ENCODE data around the gene CCDC192.

Gene CCDC192

GRCh38 chr5:127912411-127912810 lies 209.2 kb downstream of the CCDC192 start:
- in situ Hi-C loops (cut with HindIII; ENCODE audit: low sequenced_read_pairs), result no loop called here

- in situ Hi-C loops (cut with HindIII; ENCODE audit: low sequenced_read_pairs), result no loop called here
Observed at GRCh38 chr5:127916885-127917573, 213.8 kb downstream of the CCDC192 start.

DNA sequence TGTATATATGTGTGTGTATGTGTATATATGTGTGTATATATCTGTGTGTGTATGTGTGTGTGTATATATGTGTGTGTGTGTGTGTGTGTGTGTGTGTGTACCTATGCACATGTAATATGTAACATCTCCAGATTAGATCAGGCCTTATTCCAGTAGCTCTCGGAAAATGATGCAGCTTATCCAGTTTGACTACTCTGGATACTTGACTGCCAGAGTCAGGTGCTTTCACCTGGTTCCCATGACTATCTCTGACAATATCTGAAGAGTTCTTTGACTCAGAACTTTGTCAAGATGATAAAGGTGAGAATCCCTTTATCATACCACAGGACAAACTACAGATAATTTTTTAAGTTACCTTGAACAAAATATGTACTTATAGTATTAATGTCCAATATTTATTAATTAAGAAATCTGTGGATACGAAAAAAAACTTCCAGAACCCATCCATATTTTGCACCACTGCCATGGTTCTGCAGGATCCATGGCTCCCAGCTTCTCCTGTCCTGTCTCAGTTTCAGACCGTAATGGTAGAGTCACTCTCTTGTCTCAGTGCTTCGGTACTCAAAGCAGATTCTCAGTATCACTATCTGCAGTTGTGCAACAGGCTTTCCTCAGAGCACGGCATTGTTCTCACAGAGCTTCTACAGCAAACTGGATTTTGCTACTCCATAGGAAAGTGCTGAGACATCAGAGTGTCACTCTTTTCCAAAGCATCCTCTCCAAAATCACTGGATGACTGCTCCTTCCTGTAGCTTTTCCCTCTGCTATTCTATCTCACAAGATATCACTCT lies 216.0 kb downstream of the CCDC192 start:
- in situ Hi-C loops (cut with HindIII; ENCODE audit: low sequenced_read_pairs), result no loop called here

- in situ Hi-C loops (cut with HindIII; ENCODE audit: low sequenced_read_pairs), result no loop called here
Observed at GRCh38 chr5:127919818-127920217, 216.6 kb downstream of the CCDC192 start.

DNA sequence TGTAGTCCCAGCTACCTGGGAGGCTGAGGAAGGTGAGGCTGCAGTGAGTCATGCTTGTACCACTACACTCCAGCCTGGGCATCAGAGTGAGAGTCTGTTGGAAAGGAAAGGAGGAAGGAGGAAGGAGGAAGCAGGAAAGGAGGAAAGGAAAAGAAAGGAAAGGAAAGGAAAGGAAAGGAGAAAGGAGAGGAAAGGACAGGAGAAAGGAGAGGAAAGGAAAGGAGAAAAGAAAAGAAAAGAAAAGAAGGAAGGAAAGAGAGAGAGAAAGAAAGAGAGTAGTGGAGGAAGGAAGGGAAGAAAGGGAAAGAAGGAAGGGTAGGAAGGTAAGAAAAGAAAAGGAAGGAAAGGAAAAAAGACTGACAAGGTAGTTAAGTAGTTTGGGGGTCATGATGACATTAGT lies 217.7 kb downstream of the CCDC192 start:
- in situ Hi-C loops (cut with HindIII; ENCODE audit: low sequenced_read_pairs), result no loop called here

DNA sequence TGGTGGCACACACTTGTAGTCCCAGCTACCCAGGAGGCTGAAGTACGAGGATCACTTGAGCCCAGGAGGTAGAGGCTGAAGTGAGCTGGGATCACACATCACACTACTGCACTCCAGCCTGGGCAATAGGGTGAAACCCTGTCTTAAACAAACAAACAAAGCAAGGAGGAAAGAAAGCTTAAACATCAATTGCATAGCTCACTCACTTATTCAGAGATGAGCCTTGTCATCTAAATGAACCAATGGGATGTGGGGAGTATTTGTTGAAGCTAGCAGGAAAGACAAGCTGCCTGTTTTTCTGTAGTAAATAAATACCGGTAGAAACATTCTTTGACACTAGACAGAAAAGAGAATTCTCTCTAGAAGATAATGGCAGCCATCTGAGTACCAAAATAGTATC lies 219.4 kb downstream of the CCDC192 start:
- in situ Hi-C loops (cut with HindIII; ENCODE audit: low sequenced_read_pairs), result no loop called here

DNA sequence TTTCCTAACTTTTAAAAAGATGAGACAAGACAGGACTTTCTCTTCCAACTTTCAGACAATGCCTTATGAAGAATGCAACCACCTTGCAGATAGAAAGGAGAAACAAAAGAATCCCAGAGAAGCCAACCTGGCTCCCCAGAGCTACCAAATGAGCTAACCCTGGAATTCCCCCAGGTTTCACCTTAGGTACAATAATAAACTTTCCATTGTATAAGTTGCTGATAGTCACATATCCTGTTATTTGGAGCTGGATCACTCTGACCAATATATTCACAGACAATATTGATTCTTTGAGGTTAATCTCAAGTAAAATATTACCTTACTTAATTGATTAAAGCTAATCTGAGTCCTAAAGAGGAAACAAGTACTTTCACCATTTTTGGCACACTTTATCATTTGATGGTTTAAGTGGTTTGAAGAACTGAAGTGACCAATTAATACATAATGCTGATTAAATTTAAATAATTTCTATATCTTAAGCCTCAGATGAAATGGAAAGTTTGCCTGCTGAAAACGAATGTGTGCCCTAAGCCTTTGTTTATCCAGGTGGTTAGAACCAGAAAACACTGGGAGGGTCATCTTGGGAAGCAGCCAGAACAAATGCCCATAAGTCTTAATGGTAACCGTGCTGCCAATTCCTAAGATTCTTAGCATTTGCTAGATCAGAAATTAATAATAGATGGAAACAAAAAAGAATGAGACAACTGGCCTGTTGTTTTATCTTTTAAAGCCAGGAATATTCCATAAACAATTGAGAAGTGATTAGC lies 220.8 kb downstream of the CCDC192 start:
- in situ Hi-C loops (cut with HindIII; ENCODE audit: low sequenced_read_pairs), result no loop called here

GRCh38 chr5:127924606-127925005 lies 221.4 kb downstream of the CCDC192 start:
- in situ Hi-C loops (cut with HindIII; ENCODE audit: low sequenced_read_pairs), result no loop called here

GRCh38 chr5:127925916-127926315 lies 222.7 kb downstream of the CCDC192 start:
- in situ Hi-C loops (cut with HindIII; ENCODE audit: low sequenced_read_pairs), result no loop called here

DNA sequence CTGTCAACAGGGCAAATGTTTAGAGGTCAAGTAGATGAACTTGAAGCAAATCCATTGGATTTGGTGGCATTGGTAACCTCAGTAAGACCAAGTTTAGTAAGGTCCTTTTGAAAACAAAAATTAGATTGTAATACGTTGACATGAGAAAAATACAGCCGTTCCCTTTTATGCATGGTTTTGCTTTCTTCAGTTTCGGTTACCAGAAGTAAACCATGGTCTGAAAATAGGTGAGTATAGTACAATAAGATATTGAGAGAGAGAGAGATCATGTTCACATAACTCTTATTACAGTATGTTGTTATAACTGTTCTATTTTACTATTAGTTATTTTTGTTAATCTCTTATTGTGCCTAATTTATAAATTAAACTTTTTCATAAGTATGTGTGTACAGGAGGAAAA lies 223.8 kb downstream of the CCDC192 start:
- in situ Hi-C loops (cut with HindIII; ENCODE audit: low sequenced_read_pairs), result no loop called here

DNA sequence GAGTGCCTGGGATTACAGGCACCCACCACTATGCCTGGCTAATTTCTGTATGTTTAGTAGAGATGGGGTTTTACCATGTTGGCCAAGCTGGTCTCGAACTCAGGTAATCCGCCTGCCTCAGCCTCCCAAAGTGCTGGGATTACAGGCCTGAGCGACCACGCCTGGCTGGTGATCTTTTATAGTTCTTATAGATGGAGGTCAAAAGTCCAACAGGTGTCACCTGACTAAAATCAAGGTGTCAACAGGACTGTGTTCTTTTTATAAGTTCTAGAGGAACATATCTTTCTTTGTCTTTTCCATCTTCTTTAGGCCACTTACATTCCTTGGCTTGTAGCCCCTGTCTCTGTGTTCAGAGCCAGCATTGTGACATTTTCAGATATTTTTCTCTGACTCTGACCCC lies 224.9 kb downstream of the CCDC192 start:
- in situ Hi-C loops (cut with HindIII; ENCODE audit: low sequenced_read_pairs), result no loop called here

GRCh38 chr5:127930311-127930710 lies 227.1 kb downstream of the CCDC192 start:
- in situ Hi-C loops (cut with HindIII; ENCODE audit: low sequenced_read_pairs), result no loop called here

DNA sequence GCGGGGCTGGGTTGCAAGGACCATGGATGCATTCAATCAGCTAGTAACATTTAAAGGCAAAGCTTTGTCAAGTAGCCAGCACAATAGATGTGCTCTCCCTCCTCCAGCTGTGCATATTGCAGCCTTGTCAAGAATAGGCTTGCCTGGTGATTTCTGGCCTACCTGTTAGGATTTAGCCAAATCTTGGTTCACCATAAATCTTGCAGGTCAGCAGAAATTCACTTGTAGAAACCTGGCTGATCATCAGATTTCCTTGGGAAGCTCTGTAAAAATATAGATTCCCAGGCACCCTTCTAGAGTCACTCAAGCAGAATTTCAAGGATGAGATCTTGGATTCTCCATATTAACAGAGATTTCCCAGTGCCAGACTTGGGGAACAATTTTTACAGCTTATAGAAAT lies 228.2 kb downstream of the CCDC192 start:
- in situ Hi-C loops (cut with HindIII; ENCODE audit: low sequenced_read_pairs), result no loop called here

DNA sequence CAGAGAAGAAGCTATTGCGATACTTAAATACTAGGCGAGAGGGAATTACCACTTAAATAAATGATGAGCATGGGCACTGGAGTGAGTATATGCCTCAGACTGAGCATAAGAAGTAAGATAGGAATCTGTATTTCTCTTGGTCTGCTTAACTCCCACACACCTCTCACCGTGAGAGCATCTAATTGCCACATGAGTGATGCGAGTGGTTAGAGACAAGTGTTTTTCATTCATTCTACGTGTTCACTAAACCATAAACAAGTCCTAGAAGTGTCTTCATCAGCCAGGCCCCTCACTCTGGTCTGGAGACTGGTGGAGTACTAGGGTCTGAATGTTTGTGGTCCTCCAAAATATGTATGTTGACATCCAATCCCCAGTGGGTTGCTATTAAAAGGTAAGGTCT lies 230.2 kb downstream of the CCDC192 start:
- in situ Hi-C loops (cut with HindIII; ENCODE audit: low sequenced_read_pairs), result no loop called here

- in situ Hi-C loops (cut with HindIII; ENCODE audit: low sequenced_read_pairs), result no loop called here
Observed at GRCh38 chr5:127934791-127935256, 231.6 kb downstream of the CCDC192 start.

DNA sequence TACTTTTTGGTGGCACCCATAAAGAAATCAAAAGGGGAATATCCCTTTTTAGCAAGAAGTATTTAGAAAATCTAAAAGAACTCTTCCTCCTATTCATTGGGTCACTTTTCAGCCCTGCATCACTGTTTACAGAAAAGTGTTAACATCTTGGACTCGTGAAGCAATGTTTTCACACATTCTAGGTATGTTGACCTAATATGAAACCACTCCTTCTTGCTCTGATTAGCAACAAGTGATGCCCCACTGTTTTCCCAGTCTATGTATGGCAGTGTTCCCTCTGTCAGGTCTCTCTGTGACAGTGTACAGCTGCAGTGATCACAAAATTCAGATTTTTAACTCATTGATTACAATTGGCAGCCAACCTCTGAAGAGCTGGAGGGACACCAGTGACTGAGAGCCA lies 232.2 kb downstream of the CCDC192 start:
- in situ Hi-C loops (cut with HindIII; ENCODE audit: low sequenced_read_pairs), result no loop called here

GRCh38 chr5:127936439-127936972 lies 233.3 kb downstream of the CCDC192 start:
- in situ Hi-C loops (cut with HindIII; ENCODE audit: low sequenced_read_pairs), result no loop called here

DNA sequence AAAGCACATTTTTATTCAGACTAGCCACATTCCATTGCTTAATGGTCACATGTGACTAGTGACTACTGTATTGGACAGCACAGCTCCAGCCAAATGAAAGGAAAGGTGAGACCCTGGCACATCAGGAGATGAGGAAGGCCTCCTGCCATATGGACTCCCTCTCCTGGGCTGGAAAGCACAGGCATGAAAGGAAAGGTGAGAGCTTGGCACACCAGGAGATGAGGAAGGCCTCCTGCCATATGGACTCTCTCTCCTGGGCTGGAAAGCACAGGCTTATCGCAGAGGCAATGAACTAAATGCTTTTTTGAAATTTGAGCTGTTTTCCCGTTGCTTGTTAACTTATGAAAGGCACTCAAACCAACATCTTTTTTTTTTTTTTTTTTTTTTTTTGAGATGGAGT lies 235.6 kb downstream of the CCDC192 start:
- in situ Hi-C loops (cut with HindIII; ENCODE audit: low sequenced_read_pairs), result no loop called here

DNA sequence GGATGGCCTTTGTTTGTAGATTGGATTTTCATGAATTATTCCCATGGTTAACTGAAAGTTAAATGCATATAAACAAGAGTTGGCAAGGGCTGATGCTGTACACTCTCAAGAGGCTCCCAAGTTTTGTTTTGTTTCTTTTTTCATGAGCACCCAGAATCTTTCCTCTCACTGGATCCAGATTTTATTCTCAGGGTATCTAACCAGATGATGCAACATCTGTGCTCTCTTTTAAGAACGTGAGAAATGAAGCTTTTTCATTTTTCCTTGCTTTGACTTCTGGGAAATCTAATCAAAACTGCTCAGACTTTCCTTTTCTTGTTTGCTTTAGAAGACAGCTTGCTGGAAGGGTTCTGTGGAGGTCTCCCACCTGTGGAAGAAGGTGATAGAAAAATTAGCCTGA lies 237.7 kb downstream of the CCDC192 start:
- in situ Hi-C loops (cut with HindIII; ENCODE audit: low sequenced_read_pairs), result no loop called here

- in situ Hi-C loops (cut with HindIII; ENCODE audit: low sequenced_read_pairs), result no loop called here
Observed at GRCh38 chr5:127941646-127942045, 238.5 kb downstream of the CCDC192 start.
